HCEC 1CT (cell line): Measurements from ENCODE around the gene RNF212.

Experiments used
- DNase-seq: peaks from one replicate; pipeline ENCODE4 v3.0.0-alpha.2; 2017

RNF212 gene

GRCh38 chr4:1112821-1113182 lies 562 bp downstream of the RNF212 start:
- DNase-seq, result no peak

GRCh38 chr4:1112174-1112820 lies 1.1 kb downstream of the RNF212 start:
- no peak for DNase-seq

GRCh38 chr4:1111259-1111809 lies 2.0 kb downstream of the RNF212 start:
- no peak for DNase-seq

GRCh38 chr4:1109898-1110506 lies 3.4 kb downstream of the RNF212 start:
- no peak for DNase-seq

GRCh38 chr4:1109333-1109732 lies 4.0 kb downstream of the RNF212 start:
- no peak for DNase-seq

- DNase-seq, result no peak
Observed at GRCh38 chr4:1105662-1106061, 7.7 kb downstream of the RNF212 start.

GRCh38 chr4:1105067-1105466 lies 8.3 kb downstream of the RNF212 start:
- DNase-seq, result no peak

GRCh38 chr4:1104647-1105046 lies 8.7 kb downstream of the RNF212 start:
- DNase-seq, result no peak

GRCh38 chr4:1099684-1100335 lies 13.6 kb downstream of the RNF212 start:
- DNase-seq, result no peak

- no peak for DNase-seq
Observed at GRCh38 chr4:1099270-1099669, 14.1 kb downstream of the RNF212 start.

GRCh38 chr4:1098311-1098925 lies 14.9 kb downstream of the RNF212 start:
- DNase-seq, result no peak

- no peak for DNase-seq
Observed at GRCh38 chr4:1097553-1097952, 15.8 kb downstream of the RNF212 start.

GRCh38 chr4:1096841-1097240 lies 16.5 kb downstream of the RNF212 start:
- DNase-seq, result no peak

GRCh38 chr4:1094336-1094690 lies 19.1 kb downstream of the RNF212 start:
- DNase-seq, result no peak

- DNase-seq, result no peak
Observed at GRCh38 chr4:1093391-1094335, 19.7 kb downstream of the RNF212 start.

GRCh38 chr4:1092983-1093361 lies 20.4 kb downstream of the RNF212 start:
- no peak for DNase-seq

- DNase-seq, result no peak
Observed at GRCh38 chr4:1092026-1092982, 21.1 kb downstream of the RNF212 start.

- DNase-seq, result no peak
Observed at GRCh38 chr4:1091561-1091995, 21.8 kb downstream of the RNF212 start.

GRCh38 chr4:1090465-1091440 lies 22.6 kb downstream of the RNF212 start:
- DNase-seq, result no peak

- DNase-seq, result no peak
Observed at GRCh38 chr4:1090036-1090435, 23.3 kb downstream of the RNF212 start.
